Effector CD4-positive, alpha-beta T cell (primary cell): ENCODE measurements around the gene GAK.

Source experiments
- DNase-seq: peaks from one replicate; pipeline ENCODE4 v3.0.0-alpha.2; 2020

The GAK gene

GRCh38 chr4:867526-868250, 64.4 kb downstream of the GAK start:
- DNase-seq, result no peak

GRCh38 chr4:866761-867390, 65.2 kb downstream of the GAK start:
- DNase-seq, result no peak

GRCh38 chr4:866068-866760, 65.9 kb downstream of the GAK start:
- DNase-seq, result no peak

GRCh38 chr4:865572-865971, 66.5 kb downstream of the GAK start:
- no peak for DNase-seq

- no peak for DNase-seq
Observed at GRCh38 chr4:865121-865465, 67.0 kb downstream of the GAK start.

- DNase-seq, result no peak
Observed at GRCh38 chr4:864456-865120, 67.5 kb downstream of the GAK start.

- DNase-seq, result no peak
Observed at GRCh38 chr4:860561-860960, 71.6 kb downstream of the GAK start.

GRCh38 chr4:859496-859895, 72.6 kb downstream of the GAK start:
- no peak for DNase-seq

GRCh38 chr4:858831-859451, 73.2 kb downstream of the GAK start:
- no peak for DNase-seq

GRCh38 chr4:858041-858481, 74.1 kb downstream of the GAK start:
- DNase-seq, result no peak

GRCh38 chr4:857461-857860, 74.7 kb downstream of the GAK start:
- no peak for DNase-seq

- no peak for DNase-seq
Observed at GRCh38 chr4:856225-856901, 75.8 kb downstream of the GAK start.

GRCh38 chr4:855880-856224, 76.3 kb downstream of the GAK start:
- DNase-seq, result no peak

GRCh38 chr4:854356-854755, 77.8 kb downstream of the GAK start:
- DNase-seq, result no peak

GRCh38 chr4:853416-853781, 78.7 kb downstream of the GAK start:
- DNase-seq, result no peak

GRCh38 chr4:851701-852430, 80.2 kb downstream of the GAK start:
- DNase-seq, result no peak

- no peak for DNase-seq
Observed at GRCh38 chr4:850323-850945, 81.7 kb downstream of the GAK start.

- no peak for DNase-seq
Observed at GRCh38 chr4:849478-850175, 82.5 kb downstream of the GAK start.

GRCh38 chr4:848803-849477, 83.2 kb downstream of the GAK start:
- no peak for DNase-seq

- DNase-seq, result no peak
Observed at GRCh38 chr4:848307-848691, 83.8 kb downstream of the GAK start.
